Mucosa of stomach (tissue), 1 donor: ENCODE measurements around the gene CASP9.
"Not testable (repeated sequence)": the region's sequence is repeated elsewhere in the genome, so short reads cannot be mapped to it uniquely, and the experiment has no call there.

Experiments used
- H3K27me3 ChIP-seq: one replicate; pipeline ENCODE4 v1.7.0; 2013; ENCODE audit warnings: mild to moderate bottlenecking, low read length; ENCODE audit not compliant: control insufficient read depth, insufficient read depth
- H3K36me3 ChIP-seq: one replicate; pipeline ENCODE4 v1.7.0; 2013; ENCODE audit warnings: low read length; ENCODE audit not compliant: control insufficient read depth, insufficient read depth
- H3K4me1 ChIP-seq: one replicate; pipeline ENCODE4 v1.7.0; 2013; ENCODE audit warnings: mild to moderate bottlenecking, low read length; ENCODE audit not compliant: control insufficient read depth, insufficient read depth
- H3K4me3 ChIP-seq: one replicate; pipeline ENCODE4 v1.7.0; 2013; ENCODE audit warnings: low read length
- H3K9ac ChIP-seq: one replicate; pipeline ENCODE4 v1.7.0; 2013; ENCODE audit warnings: mild to moderate bottlenecking, low read length, moderate library complexity
- H3K9me3 ChIP-seq: one replicate; pipeline ENCODE4 v1.7.0; 2013; ENCODE audit warnings: mild to moderate bottlenecking, low read length, moderate library complexity; ENCODE audit not compliant: control insufficient read depth
- donor health status: Pancreatic carcinoma.

CASP9 gene

DNA sequence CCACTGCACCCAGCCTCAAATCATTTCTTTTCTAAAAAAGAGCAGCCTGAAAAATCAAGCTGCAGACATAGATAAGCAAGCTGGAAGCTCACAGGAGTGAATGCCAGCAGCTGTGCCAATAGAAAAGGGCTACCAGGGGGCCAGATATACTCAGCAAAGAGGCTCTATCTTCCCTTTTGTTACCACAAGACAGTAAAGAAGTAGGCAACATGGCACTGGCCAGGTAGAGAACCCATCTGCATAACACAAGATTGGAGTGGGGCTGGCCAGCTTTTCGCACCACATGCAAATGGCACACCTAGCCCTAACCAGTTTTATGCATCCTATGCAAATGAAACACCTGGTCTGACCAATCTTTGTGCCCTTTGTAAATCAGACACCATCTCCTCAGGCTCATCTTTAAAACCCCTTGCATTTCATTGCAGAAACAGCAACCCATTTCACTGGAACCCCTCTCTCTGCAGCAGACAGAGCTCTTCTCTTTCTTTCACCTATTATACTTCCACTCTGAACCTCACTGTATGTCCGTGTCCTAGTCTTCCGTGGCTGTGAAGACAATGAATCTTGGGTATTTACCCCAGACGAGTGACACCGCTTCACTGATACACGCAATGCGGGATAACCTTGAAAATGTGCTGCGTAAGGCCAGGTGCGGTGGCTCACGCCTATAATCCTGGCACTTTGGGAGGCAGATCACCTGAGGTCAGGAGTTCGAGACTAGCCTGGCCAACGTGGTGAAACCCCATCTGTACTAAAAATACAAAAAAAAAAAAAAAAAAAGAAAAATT lies 15.1 kb downstream of the CASP9 start:
- Histone ChIP-seq H3K4me3 (no peak overlapping the region), H3K9ac (no peak overlapping the region), H3K27me3 (no peaks in the 10 kb centered on the region), H3K36me3 (no peaks in the 10 kb centered on the region), H3K4me1 (peaks cover 6% of the 10 kb centered on the region), H3K9me3 (no peaks in the 10 kb centered on the region)

GRCh38 chr1:15507278-15507677 lies 16.7 kb downstream of the CASP9 start:
- Histone ChIP-seq H3K4me1 (peaks cover 6% of the 10 kb centered on the region), H3K4me3 (no peak overlapping the region), H3K9me3 (no peaks in the 10 kb centered on the region), H3K27me3 (no peaks in the 10 kb centered on the region), H3K9ac (no peak overlapping the region), H3K36me3 (no peaks in the 10 kb centered on the region)

GRCh38 chr1:15506831-15507230 lies 17.2 kb downstream of the CASP9 start:
- no peaks in the 10 kb centered on the region for H3K9me3 ChIP-seq
- H3K9ac ChIP-seq: no peak overlapping the region
- H3K4me1 ChIP-seq: peaks cover 6% of the 10 kb centered on the region
- no peaks in the 10 kb centered on the region for H3K36me3 ChIP-seq
- no peak overlapping the region for H3K4me3 ChIP-seq
- H3K27me3 ChIP-seq: no peaks in the 10 kb centered on the region

GRCh38 chr1:15504436-15504835 lies 19.6 kb downstream of the CASP9 start:
- no peaks in the 10 kb centered on the region for H3K36me3 ChIP-seq

GRCh38 chr1:15501208-15502032 lies 22.6 kb downstream of the CASP9 start:
- no peak overlapping the region for H3K4me3 ChIP-seq
- H3K4me1 ChIP-seq: no peaks in the 10 kb centered on the region
- H3K27me3 ChIP-seq: no peaks in the 10 kb centered on the region
- no peaks in the 10 kb centered on the region for H3K36me3 ChIP-seq
- H3K9me3 ChIP-seq: no peaks in the 10 kb centered on the region
- H3K9ac ChIP-seq: no peak overlapping the region

More at GRCh38 chr1:15504436-15504835, 19.6 kb downstream of the CASP9 start:
- Histone ChIP-seq H3K9me3 (no peaks in the 10 kb centered on the region), H3K9ac (no peak overlapping the region), H3K4me1 (peaks cover 6% of the 10 kb centered on the region), H3K27me3 (no peaks in the 10 kb centered on the region), H3K4me3 (no peak overlapping the region)

- Histone ChIP-seq H3K27me3 (no peaks in the 10 kb centered on the region), H3K9ac (no peak overlapping the region), H3K9me3 (no peaks in the 10 kb centered on the region), H3K4me3 (no peak overlapping the region), H3K4me1 (no peaks in the 10 kb centered on the region), H3K36me3 (no peaks in the 10 kb centered on the region)
Observed at GRCh38 chr1:15500184-15501178, 23.5 kb downstream of the CASP9 start.

DNA sequence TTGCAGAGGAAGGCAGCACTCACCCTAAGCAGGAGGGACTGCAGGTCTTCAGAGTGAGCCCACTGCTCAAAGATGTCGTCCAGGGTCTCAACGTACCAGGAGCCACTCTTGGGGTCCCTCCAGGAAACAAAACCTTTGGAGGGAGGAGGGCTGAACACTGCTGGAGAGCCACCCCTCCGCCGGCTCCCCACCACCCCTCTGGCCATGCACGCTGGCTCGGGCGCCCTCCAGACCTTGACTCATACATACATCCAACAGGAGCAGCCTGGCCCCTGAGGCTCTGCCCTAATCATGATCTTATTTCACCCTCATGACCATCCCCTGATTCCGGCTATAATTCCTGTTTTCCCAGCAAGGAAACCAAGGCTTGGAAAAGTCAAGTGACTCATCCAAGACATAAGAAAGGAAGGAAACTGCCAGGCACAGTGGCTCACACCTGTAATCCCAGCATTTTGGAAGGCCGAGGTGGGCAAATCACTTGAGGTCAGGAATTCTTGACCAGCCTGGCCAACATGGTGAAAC lies 30.1 kb downstream of the CASP9 start:
- Histone ChIP-seq H3K9ac (no peak overlapping the region), H3K36me3 (no peaks in the 10 kb centered on the region)

GRCh38 chr1:15492596-15492995 lies 31.4 kb downstream of the CASP9 start:
- Histone ChIP-seq H3K9ac (no peak overlapping the region), H3K4me3 (no peak overlapping the region), H3K4me1 (no peaks in the 10 kb centered on the region), H3K9me3 (no peaks in the 10 kb centered on the region), H3K36me3 (no peaks in the 10 kb centered on the region), H3K27me3 (no peaks in the 10 kb centered on the region)

More for the DNA sequence above, 30.1 kb downstream of the CASP9 start:
- Histone ChIP-seq H3K27me3 (no peaks in the 10 kb centered on the region), H3K9me3 (no peaks in the 10 kb centered on the region), H3K4me3 (no peak overlapping the region), H3K4me1 (no peaks in the 10 kb centered on the region)

- not testable (repeated sequence) for H3K36me3 ChIP-seq, H3K27me3 ChIP-seq, H3K9me3 ChIP-seq, H3K9ac ChIP-seq, H3K4me3 ChIP-seq, H3K4me1 ChIP-seq
Observed at GRCh38 chr1:15491010-15491409, 33.0 kb downstream of the CASP9 start.

- H3K36me3 ChIP-seq: no peaks in the 10 kb centered on the region
- no peaks in the 10 kb centered on the region for H3K27me3 ChIP-seq
- no peak overlapping the region for H3K9ac ChIP-seq
- no peak overlapping the region for H3K4me3 ChIP-seq
- no peaks in the 10 kb centered on the region for H3K4me1 ChIP-seq
- H3K9me3 ChIP-seq: no peaks in the 10 kb centered on the region
Observed at GRCh38 chr1:15489052-15489736, 34.8 kb downstream of the CASP9 start.

GRCh38 chr1:15488371-15488770 lies 35.6 kb downstream of the CASP9 start:
- no peak overlapping the region for H3K9ac ChIP-seq
- no peaks in the 10 kb centered on the region for H3K36me3 ChIP-seq
- no peaks in the 10 kb centered on the region for H3K9me3 ChIP-seq
- H3K4me3 ChIP-seq: no peak overlapping the region
- no peaks in the 10 kb centered on the region for H3K4me1 ChIP-seq
- H3K27me3 ChIP-seq: no peaks in the 10 kb centered on the region
